NCI-H2029 treated with DMSO at 0.1 percent for 48 hours (cell line): ENCODE data around the gene LRRC34.

Source experiments
- DNase-seq: peaks from one replicate; lab custom pipeline; 2025; lab: John Stamatoyannopoulos, UW

The LRRC34 gene

GRCh38 chr3:169764882-169765612 lies 47.7 kb downstream of the LRRC34 start, which contains the start of gene TERC:
Gene TERC, minus strand, starts transcription at chr3:169765060.
- DNase-seq, result peak; percentile 36

- DNase-seq, result peak; percentile 33
These were observed 48.3 kb downstream of the LRRC34 start for GRCh38 chr3:169764312-169764881.

GRCh38 chr3:169760479-169760878 lies 52.2 kb downstream of the LRRC34 start:
- no peak for DNase-seq

GRCh38 chr3:169759256-169759655 lies 53.4 kb downstream of the LRRC34 start:
- no peak for DNase-seq

- no peak for DNase-seq
These were observed 54.2 kb downstream of the LRRC34 start for GRCh38 chr3:169758359-169758994.

GRCh38 chr3:169755488-169755887 lies 57.2 kb downstream of the LRRC34 start:
- no peak for DNase-seq

GRCh38 chr3:169754711-169755110 lies 58.0 kb downstream of the LRRC34 start:
- no peak for DNase-seq

GRCh38 chr3:169751875-169752274 lies 60.8 kb downstream of the LRRC34 start:
- DNase-seq, result no peak

GRCh38 chr3:169750665-169751064 lies 62.0 kb downstream of the LRRC34 start:
- no peak for DNase-seq

GRCh38 chr3:169748670-169749069 lies 64.0 kb downstream of the LRRC34 start:
- no peak for DNase-seq

- no peak for DNase-seq
These were observed 65.8 kb downstream of the LRRC34 start for GRCh38 chr3:169746924-169747323.

- DNase-seq, result no peak
These were observed 68.2 kb downstream of the LRRC34 start for GRCh38 chr3:169744366-169745054.
